Brain microvascular endothelial cell (primary cell): ENCODE data around the gene ODF2.

Experiments used
- DNase-seq: peaks from one replicate; pipeline ENCODE4 v3.0.0-alpha.2; 2020
- H3K27ac ChIP-seq: fragments of 250-450 bp; sonication (Bioruptor Pico); 2 replicates; pipeline ENCODE4 v1.5.1; 2020; ENCODE audit warnings: mild to moderate bottlenecking, moderate library complexity
- H3K27me3 ChIP-seq: fragments of 250-450 bp; sonication (Bioruptor Pico); replicated peaks from 2 replicates; pipeline ENCODE4 v1.5.1; 2020; ENCODE audit warnings: mild to moderate bottlenecking
- H3K36me3 ChIP-seq: fragments of 250-450 bp; sonication (Bioruptor Pico); replicated peaks from 2 replicates; pipeline ENCODE4 v1.5.1; 2020; ENCODE audit warnings: mild to moderate bottlenecking
- H3K4me3 ChIP-seq: 2 replicates; pipeline ENCODE4 v1.5.1; 2011; ENCODE audit warnings: low read depth, mild to moderate bottlenecking, control low read depth, low read length, moderate library complexity
- in situ Hi-C: cut with HindIII; loops from 2 replicates; pipeline ENCODE4 v1.10.0; 2017; ENCODE audit warnings: low sequenced_read_pairs, low pct_ligation_motif_present
- TF ChIP-seq, protein P1 (sequence below): IDR thresholded peaks from 2 replicates; pipeline ENCODE4 v1.5.1; 2011; ENCODE audit warnings: low read depth, mild to moderate bottlenecking, moderate library complexity, low read length, control low read depth, inconsistent platforms; ENCODE audit errors: missing control alignments

ODF2 gene

DNA sequence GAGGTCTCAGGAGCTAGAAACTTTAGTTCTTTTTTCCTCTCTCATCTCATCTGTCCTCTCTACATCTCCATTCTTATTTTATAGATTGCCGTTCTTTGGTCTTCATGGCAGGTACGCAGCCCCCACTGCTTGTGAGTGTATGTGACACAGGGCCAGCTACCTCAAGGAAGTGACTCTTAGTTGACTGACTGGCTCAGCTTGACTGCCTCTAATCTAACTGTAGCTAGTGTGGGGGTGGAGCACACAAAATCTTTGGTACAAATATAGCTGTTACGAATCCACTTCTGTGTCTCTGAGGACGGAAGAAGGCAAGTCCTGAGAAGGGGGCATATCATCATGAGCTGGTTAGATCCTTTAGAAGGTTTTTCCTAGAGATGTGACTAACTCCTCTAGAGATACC lies 76.8 kb downstream of the ODF2 start:
- TF ChIP-seq, protein P1, sequence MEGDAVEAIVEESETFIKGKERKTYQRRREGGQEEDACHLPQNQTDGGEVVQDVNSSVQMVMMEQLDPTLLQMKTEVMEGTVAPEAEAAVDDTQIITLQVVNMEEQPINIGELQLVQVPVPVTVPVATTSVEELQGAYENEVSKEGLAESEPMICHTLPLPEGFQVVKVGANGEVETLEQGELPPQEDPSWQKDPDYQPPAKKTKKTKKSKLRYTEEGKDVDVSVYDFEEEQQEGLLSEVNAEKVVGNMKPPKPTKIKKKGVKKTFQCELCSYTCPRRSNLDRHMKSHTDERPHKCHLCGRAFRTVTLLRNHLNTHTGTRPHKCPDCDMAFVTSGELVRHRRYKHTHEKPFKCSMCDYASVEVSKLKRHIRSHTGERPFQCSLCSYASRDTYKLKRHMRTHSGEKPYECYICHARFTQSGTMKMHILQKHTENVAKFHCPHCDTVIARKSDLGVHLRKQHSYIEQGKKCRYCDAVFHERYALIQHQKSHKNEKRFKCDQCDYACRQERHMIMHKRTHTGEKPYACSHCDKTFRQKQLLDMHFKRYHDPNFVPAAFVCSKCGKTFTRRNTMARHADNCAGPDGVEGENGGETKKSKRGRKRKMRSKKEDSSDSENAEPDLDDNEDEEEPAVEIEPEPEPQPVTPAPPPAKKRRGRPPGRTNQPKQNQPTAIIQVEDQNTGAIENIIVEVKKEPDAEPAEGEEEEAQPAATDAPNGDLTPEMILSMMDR = no peak
- in situ Hi-C loops = no loop called here
- no peak for DNase-seq
- H3K4me3 ChIP-seq = no peak overlapping the region
- no peak overlapping the region for H3K27ac ChIP-seq
- no peaks in the 10 kb centered on the region for H3K27me3 ChIP-seq
- peaks cover 24% of the 10 kb centered on the region for H3K36me3 ChIP-seq

DNA sequence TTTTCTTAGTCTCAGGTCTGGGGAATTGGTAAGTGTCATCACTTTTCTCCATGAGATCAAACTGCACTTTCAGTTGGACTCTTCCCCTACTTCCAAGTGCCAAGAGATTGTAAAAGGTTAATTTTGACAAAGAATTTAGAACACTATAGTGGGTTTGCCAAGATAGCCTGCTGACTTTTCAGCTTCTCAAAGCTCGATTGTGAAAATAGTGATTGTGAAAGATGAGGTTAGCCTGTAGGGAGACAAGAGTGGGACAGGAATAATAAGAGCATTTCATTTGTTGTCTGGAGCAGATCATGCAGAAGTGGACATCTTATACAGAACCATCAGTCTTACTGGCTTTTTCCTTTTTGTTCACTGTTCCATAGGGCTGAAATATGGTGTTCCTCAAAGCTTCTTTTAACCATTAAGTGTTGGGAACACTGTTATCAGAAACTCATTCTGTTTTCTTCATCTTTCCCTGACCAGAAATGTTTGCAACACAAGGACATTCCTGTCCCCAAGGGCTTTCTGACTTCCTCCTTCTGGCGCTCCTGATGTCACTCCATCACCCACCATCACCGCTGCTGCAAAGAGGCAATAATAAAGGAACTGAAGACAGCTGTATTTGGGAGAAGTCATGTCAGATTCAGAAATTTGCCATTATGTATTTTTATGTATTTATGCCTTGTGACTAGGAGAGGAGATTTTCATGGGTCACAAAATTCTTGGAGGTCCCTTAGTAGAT lies 85.0 kb downstream of the ODF2 start:
- in situ Hi-C loops = no loop called here
- peaks cover 38% of the 10 kb centered on the region for H3K36me3 ChIP-seq
- no peak overlapping the region for H3K27ac ChIP-seq
- no peak for DNase-seq
- H3K27me3 ChIP-seq = no peaks in the 10 kb centered on the region
- TF ChIP-seq, protein P1 = no peak
- H3K4me3 ChIP-seq = no peak overlapping the region

DNA sequence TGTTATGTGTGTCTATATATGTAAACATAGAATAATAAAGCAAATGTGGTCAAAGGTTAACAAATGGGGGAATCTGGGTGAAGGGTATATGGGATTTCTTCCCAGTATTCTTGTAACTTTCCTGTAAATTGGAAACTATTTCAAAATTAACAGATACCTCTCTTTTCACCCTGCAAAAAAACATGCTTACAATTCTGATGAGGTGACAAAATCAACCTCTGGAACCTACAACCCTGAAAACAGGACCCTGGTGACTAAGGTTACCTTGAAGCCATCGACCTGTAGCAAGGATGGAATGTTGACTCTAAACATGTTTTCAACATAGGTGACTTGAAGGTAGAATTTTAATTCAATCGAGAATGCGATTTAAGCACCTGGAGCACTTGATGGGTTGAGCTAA lies 90.7 kb downstream of the ODF2 start:
- Histone ChIP-seq H3K27ac (no peak overlapping the region), H3K36me3 (peaks cover 3% of the 10 kb centered on the region), H3K27me3 (no peaks in the 10 kb centered on the region), H3K4me3 (no peak overlapping the region)
- DNase-seq = no peak
- in situ Hi-C loops = no loop called here
- TF ChIP-seq, protein P1 = no peak

DNA sequence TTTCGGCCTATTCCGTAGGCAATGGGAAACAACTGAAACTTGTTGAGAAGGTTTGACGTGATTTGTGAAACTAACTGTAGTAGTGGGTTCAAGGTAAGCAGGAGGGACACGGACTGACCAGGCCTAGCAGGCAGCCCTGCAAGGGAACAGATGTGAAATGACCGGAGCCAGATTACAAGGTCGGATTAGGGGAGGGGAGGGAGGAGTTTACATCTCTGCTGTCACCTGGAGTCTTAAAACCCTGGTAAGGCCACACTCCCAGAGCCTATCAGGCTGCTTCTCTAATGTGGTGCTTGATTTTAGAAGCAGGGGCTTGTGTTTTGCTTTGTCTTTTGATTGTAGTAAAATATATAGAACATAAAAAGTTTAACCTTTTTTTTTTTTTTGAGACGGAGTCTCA lies 93.1 kb downstream of the ODF2 start:
- Histone ChIP-seq H3K27me3 (no peaks in the 10 kb centered on the region), H3K36me3 (no peaks in the 10 kb centered on the region), H3K4me3 (no peak overlapping the region), H3K27ac (no peak overlapping the region)
- DNase-seq = no peak
- TF ChIP-seq, protein P1 = no peak
- in situ Hi-C loops = no loop called here

DNA sequence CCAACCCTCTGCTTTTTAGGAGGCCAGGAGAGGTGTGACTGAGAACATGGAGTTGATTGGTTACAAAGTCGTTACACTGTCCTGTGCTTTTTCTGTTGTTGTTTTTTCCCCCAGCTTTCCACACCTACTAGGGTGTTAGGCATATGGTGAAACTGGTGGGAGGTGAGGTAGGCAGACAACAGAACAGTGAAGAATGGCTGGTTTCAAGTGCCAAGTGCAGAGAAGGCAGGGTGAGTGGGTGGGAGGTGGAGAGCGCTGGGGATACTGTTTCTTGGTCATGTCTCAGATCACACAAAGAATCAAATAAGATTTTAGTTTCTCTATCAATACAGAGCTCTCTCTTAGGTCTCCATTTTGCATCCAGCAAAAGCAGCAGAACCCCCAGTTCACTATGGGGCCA lies 94.4 kb downstream of the ODF2 start:
- Histone ChIP-seq H3K36me3 (no peaks in the 10 kb centered on the region), H3K27me3 (no peaks in the 10 kb centered on the region), H3K27ac (peak overlapping the region; percentile 78), H3K4me3 (no peak overlapping the region)
- DNase-seq = no peak
- TF ChIP-seq, protein P1 = no peak
- in situ Hi-C loops = no loop called here
